HUES64 (cell line): ENCODE measurements around the gene SH3RF3.
"Not testable (repeated sequence)": the region's sequence is repeated elsewhere in the genome, so short reads cannot be mapped to it uniquely, and the experiment has no call there.

Experiments
- H3K27ac ChIP-seq: 2 replicates; pipeline ENCODE4 v1.7.0; 2013; ENCODE audit warnings: low read depth, low read length, inconsistent platforms
- H3K27me3 ChIP-seq: 2 replicates; pipeline ENCODE4 v1.6.1; 2013; ENCODE audit warnings: mild to moderate bottlenecking, low read length; ENCODE audit not compliant: insufficient read depth
- H3K36me3 ChIP-seq: 2 replicates; pipeline ENCODE4 v1.6.1; 2013; ENCODE audit warnings: mild to moderate bottlenecking, low read length; ENCODE audit not compliant: insufficient read depth
- H3K4me1 ChIP-seq: 2 replicates; pipeline ENCODE4 v1.6.1; 2013; ENCODE audit warnings: mild to moderate bottlenecking, low read length, moderate library complexity; ENCODE audit not compliant: insufficient read depth
- H3K4me3 ChIP-seq: 2 replicates; pipeline ENCODE4 v1.5.1; 2013; ENCODE audit warnings: mild to moderate bottlenecking, low read length, moderate library complexity
- H3K9ac ChIP-seq: 2 replicates; pipeline ENCODE4 v1.6.1; 2013; ENCODE audit warnings: mild to moderate bottlenecking, low read depth, low read length
- H3K9me3 ChIP-seq: 2 replicates; pipeline ENCODE4 v1.6.1; 2013; ENCODE audit warnings: low read depth, low read length; ENCODE audit not compliant: insufficient read depth
- WGBS: fragments of 150-250, 120-280 bp; methylation state at CpG from one replicate; pipeline ENCODE4 v1.1.7; 2013; ENCODE audit warnings: missing lambda C conversion rate; 5-methylcytosine and 5-hydroxymethylcytosine counted together

SH3RF3 gene

DNA sequence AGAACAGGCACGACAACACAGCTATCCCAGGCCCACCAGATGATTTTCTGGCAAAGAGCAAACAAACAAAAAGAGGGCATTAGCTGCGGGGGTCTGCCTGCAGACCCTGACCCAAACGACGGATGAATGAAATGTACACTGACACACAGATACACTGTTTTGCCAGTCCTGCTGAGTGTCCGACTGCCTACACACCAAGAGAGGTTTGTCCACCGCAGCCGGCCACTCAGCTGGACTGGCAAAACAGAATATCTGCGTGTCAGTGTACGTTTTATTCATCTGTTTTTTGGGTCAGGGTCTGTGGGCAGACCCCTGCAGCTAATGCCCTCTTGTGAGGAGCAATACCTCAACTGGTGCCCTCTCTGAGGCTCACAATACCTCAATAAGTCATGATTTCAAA, 10.7 kb upstream of the SH3RF3 start:
- H3K27ac ChIP-seq: no peak overlapping the region
- H3K9ac ChIP-seq: no peak overlapping the region
- 97% methylated on average over 9 of the region's 9 CpGs for WGBS
- H3K36me3 ChIP-seq: no peaks in the 10 kb centered on the region
- no peaks in the 10 kb centered on the region for H3K27me3 ChIP-seq
- H3K4me1 ChIP-seq: no peaks in the 10 kb centered on the region
- H3K9me3 ChIP-seq: peaks cover 9% of the 10 kb centered on the region
- H3K4me3 ChIP-seq: no peak overlapping the region

DNA sequence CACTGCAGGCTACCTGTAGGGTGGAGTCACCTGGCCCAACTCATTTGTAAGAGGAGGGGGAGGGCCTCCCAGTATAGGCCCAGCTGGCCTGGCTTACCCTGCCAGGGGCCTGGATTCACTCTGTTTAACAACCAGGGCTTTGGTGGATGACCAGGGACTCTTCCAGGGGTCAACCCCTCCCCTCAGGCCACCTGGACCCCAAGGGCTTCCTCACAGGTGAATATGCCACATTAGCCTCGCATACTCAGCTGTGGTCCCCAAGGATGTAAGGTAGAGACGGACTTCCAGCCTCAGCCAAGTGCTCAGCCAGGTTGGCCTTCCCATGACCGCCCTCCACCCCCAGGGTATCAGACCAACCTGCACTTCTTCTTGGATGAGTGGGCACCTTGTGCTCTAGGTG, 8.8 kb upstream of the SH3RF3 start:
- H3K27me3 ChIP-seq: no peaks in the 10 kb centered on the region
- no peak overlapping the region for H3K9ac ChIP-seq
- H3K36me3 ChIP-seq: no peaks in the 10 kb centered on the region
- H3K27ac ChIP-seq: no peak overlapping the region
- no peak overlapping the region for H3K4me3 ChIP-seq
- 98% methylated on average over 3 of the region's 3 CpGs for WGBS
- no peaks in the 10 kb centered on the region for H3K4me1 ChIP-seq
- H3K9me3 ChIP-seq: peaks cover 9% of the 10 kb centered on the region

DNA sequence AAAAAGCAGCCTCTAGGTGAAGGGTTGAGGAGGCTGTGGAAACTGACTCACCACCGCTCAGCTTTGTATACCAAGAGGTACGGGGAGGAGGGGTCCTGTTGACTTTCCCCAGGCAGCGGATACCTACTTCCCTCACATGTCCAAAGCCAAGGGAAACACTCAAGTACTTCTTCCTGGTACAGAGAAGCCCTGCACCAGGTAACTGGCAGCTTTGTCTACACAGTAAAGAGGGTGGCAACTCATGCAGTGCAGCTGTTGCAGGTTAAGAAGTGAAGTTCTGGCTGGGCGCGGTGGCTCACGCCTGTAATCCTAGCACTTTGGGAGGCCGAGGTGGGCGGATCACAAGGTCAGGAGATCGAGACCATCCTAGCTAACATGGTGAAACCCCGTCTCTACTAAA, 8.3 kb upstream of the SH3RF3 start:
- 93% methylated on average over 10 of the region's 10 CpGs for WGBS
- not testable (repeated sequence) for H3K4me1 ChIP-seq, H3K9me3 ChIP-seq, H3K4me3 ChIP-seq, H3K9ac ChIP-seq, H3K27ac ChIP-seq, H3K36me3 ChIP-seq, H3K27me3 ChIP-seq

DNA sequence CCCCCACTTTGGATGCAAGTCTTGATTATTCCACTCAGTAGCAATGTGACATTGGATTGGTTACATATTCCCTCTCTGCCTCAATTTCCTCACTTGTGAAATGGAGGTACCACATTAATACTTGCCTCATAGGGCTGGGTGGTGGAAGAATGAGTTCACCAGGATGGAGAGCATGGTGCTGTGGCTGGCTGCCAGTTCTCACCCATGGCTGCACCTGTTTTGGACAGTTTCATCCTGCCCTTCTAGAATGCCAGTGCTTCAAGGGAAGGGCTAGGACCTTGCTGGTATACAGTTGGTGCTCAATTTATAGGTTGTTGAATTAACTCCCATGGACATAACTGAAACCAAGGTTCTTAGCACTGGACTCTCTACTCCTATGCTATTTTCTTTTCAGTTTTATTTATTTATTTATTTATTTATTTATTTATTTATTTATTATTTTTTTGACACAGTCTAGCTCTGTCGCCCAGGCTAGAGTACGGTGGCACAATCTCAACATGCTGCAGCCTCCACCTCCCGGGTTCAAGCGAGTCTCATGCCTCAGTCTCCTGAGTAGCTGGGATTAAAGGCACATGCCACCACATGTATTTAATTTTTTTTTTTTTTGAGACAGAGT, 5.3 kb upstream of the SH3RF3 start:
- Histone ChIP-seq H3K9ac (no peak overlapping the region), H3K36me3 (no peaks in the 10 kb centered on the region), H3K4me1 (no peaks in the 10 kb centered on the region), H3K9me3 (no peaks in the 10 kb centered on the region), H3K27ac (no peak overlapping the region), H3K27me3 (peaks cover 23% of the 10 kb centered on the region), H3K4me3 (no peak overlapping the region)
- 96% methylated on average over 4 of the region's 4 CpGs for WGBS

DNA sequence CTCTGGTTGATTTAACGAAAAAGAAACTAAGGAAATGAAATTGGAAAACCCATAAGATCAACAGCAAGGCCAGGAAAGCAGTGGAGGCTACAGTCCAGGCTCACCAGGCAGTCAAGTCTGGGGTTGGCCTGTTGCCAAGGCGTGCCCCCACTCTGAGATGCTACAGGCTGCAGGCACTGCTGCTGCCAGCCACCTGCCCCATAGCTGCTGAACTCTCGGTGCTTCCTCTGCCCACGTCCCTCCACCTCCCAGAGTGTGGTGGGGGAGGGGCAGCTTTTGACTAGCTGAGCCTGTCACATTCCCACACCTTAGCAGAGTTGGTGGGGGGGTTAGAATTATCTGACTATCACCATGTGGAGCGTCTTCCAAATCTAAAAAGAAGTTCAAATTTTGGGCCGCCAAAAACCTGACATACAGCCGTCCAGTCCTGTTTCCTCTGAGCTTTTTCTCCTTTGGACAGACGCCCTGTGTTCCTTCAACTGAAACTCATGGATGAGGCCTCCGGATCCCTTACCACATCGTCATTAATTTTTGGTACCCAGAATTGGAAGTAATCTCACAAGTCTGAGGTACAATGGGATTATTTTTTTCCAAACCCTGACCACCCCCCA, 3.9 kb upstream of the SH3RF3 start:
- no peaks in the 10 kb centered on the region for H3K4me1 ChIP-seq
- no peak overlapping the region for H3K27ac ChIP-seq
- H3K27me3 ChIP-seq: peaks cover 37% of the 10 kb centered on the region
- no peaks in the 10 kb centered on the region for H3K9me3 ChIP-seq
- H3K4me3 ChIP-seq: no peak overlapping the region
- 89% methylated on average over 8 of the region's 10 CpGs for WGBS
- H3K36me3 ChIP-seq: no peaks in the 10 kb centered on the region
- no peak overlapping the region for H3K9ac ChIP-seq

DNA sequence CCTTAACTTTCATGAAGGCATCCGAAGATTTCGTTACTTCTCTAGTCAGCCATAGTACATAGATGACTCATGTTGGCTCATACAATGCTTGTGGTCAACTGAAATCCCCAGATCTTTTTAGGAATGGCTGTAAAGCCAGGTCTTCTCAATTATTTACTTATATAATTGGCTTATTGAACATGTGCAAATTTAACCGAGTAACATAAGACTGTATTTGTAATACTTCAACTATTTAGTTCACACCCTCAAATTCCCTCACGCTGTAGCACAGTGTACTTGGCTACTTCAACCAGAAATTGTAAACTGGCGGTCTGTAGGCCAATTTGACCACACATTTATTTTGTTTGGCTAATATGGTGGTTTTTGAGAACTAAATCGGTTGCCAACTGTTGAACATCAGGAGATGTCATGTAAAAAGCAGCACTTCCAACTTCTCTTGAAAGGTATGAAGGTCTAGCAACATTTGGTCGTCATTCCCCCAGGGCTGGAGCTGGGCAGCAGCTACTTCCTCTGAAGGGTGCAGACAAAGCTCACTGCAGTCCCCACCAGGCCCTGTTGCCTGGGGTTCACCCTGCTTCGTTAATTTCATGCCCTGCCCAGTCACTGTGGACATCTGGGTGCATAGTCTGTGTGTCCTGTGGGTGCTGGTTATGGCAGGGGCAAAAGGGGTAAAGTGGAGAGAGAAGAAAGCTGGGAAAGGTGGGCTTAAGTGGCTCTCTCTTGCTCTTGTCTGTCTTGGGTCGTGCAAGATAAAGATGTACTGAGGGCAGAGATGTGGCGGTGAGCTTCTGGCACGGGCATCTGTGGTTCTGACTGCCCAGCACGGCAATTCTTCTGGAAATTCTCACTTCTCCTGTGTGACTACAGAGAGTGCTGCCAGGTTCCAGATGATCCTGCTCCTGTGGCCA, 3.2 kb upstream of the SH3RF3 start:
- peaks cover 45% of the 10 kb centered on the region for H3K27me3 ChIP-seq
- 89% methylated on average over 12 of the region's 12 CpGs for WGBS
- H3K9ac ChIP-seq: no peak overlapping the region
- no peak overlapping the region for H3K4me3 ChIP-seq
- no peaks in the 10 kb centered on the region for H3K36me3 ChIP-seq
- no peak overlapping the region for H3K27ac ChIP-seq
- no peaks in the 10 kb centered on the region for H3K9me3 ChIP-seq
- H3K4me1 ChIP-seq: no peaks in the 10 kb centered on the region

DNA sequence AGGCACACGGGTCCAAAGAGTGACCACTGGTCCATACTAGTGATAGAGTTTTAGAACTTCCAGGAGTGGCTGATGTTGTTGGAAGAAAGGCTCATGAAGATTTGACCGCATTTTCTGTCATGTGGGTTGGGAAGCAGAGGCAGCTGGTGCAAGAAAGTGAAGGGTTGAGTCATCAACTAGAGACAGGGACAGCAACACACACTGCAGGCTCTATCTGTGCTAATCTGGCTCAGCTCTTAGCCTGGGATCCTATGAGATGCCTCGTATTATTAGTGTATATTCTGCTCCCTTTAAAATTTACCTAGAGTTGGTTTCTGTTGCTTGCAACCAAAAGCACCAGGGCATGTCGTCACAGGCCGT, 2.5 kb upstream of the SH3RF3 start:
- no peak overlapping the region for H3K27ac ChIP-seq
- 91% methylated on average over 5 of the region's 5 CpGs for WGBS
- H3K27me3 ChIP-seq: peaks cover 51% of the 10 kb centered on the region
- no peak overlapping the region for H3K4me3 ChIP-seq
- no peaks in the 10 kb centered on the region for H3K4me1 ChIP-seq
- H3K9ac ChIP-seq: no peak overlapping the region
- no peaks in the 10 kb centered on the region for H3K36me3 ChIP-seq
- no peaks in the 10 kb centered on the region for H3K9me3 ChIP-seq

DNA sequence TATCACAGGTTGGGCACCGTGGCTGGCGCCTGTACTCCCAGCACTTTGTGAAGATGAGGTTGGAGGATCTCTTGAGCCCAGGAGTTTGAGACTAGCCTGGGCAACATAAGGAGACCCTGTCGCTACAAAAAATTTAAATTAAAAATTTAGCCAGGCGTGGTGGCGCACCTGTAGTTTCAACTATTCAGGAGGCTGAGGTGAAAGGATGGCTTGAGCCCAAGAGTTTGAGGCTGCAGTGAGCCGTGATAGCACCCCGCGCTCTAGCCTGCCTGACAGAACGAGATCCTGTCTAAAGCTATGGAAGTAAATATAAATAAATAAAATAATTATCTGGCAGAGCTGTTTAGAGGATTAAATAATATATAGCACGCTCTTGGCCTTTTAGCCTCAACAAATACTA, 1.4 kb upstream of the SH3RF3 start:
- Histone ChIP-seq H3K27me3 (peaks cover 62% of the 10 kb centered on the region), H3K4me3 (peak overlapping the region; percentile 63; the same call in 1 of the 2 replicates), H3K9me3 (no peaks in the 10 kb centered on the region), H3K36me3 (no peaks in the 10 kb centered on the region), H3K27ac (no peak overlapping the region), H3K4me1 (peaks cover 1% of the 10 kb centered on the region; the same call in 1 of the 2 replicates), H3K9ac (no peak overlapping the region)
- WGBS: 93% methylated on average over 9 of the region's 10 CpGs

DNA sequence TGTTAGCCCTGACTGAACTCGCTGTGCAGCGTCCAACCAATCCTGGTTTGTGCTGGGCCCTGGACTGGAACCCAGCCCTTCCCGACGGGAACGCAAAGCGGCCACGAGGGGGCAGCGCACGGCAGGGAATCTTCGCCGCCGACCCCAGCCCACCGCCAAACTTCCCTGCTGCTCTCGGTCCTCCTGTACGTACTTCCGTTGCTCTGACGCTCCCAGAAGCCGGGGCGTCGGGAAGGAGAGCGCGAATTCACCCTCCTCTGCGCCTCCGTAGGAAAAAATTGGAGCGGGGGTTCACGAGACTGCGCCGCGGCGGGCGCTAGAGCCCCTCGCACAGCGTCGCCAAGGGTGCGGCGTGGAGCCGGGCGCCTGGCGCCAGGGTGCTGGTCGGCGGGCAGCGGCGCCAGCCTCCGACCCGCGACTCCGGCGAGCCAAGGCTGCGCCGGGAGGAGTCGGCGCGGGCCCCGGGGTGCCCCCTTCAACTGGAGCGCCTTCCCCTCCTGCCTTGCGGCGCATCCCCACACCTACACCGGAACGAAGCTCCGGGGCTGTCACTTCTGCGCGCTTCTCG, 873 bp upstream of the SH3RF3 start:
- Histone ChIP-seq H3K4me3 (peak overlapping the region; percentile 63), H3K27ac (no peak overlapping the region), H3K9ac (no peak overlapping the region), H3K36me3 (no peaks in the 10 kb centered on the region), H3K9me3 (no peaks in the 10 kb centered on the region), H3K27me3 (peaks cover 68% of the 10 kb centered on the region), H3K4me1 (peaks cover 4% of the 10 kb centered on the region; the same call in 1 of the 2 replicates)
- under 1% methylated on average over 63 of the region's 63 CpGs for WGBS

DNA sequence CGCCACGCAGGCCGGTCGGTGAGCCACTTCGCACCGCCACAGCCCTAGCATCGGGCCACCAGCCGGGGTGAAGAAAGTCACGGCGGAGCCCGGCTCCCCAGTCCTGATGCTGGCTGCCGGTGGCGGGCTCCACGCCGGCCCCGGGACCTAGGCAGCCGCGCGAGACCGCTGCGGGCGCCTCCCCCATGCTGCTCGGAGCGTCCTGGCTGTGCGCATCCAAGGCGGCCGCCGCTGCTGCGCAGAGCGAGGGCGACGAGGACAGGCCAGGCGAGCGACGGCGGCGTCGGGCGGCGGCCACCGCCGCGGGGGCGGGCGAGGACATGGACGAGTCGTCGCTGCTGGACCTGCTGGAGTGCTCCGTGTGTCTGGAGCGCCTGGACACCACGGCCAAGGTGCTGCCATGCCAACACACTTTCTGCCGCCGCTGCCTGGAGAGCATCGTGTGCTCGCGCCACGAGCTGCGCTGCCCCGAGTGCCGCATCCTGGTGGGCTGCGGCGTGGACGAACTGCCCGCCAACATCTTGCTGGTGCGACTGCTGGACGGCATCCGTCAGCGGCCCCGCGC, 433 bp downstream of the SH3RF3 start:
- Histone ChIP-seq H3K9ac (no peak overlapping the region), H3K4me3 (peak overlapping the region; percentile 63), H3K27ac (no peak overlapping the region), H3K27me3 (peaks cover 79% of the 10 kb centered on the region), H3K4me1 (peaks cover 4% of the 10 kb centered on the region; the same call in 1 of the 2 replicates), H3K36me3 (no peaks in the 10 kb centered on the region), H3K9me3 (no peaks in the 10 kb centered on the region)
- 2% methylated on average over 70 of the region's 70 CpGs for WGBS
